ENCODE results near the gene PNMT. TPM values are rescaled to one million over a fixed set of nuclear protein-coding genes. Genes with fewer than 3 reads are reported as not detected.

Gene PNMT
- total RNA-seq, 1 donor from 2014 or later, result 2.4 TPM

DNA sequence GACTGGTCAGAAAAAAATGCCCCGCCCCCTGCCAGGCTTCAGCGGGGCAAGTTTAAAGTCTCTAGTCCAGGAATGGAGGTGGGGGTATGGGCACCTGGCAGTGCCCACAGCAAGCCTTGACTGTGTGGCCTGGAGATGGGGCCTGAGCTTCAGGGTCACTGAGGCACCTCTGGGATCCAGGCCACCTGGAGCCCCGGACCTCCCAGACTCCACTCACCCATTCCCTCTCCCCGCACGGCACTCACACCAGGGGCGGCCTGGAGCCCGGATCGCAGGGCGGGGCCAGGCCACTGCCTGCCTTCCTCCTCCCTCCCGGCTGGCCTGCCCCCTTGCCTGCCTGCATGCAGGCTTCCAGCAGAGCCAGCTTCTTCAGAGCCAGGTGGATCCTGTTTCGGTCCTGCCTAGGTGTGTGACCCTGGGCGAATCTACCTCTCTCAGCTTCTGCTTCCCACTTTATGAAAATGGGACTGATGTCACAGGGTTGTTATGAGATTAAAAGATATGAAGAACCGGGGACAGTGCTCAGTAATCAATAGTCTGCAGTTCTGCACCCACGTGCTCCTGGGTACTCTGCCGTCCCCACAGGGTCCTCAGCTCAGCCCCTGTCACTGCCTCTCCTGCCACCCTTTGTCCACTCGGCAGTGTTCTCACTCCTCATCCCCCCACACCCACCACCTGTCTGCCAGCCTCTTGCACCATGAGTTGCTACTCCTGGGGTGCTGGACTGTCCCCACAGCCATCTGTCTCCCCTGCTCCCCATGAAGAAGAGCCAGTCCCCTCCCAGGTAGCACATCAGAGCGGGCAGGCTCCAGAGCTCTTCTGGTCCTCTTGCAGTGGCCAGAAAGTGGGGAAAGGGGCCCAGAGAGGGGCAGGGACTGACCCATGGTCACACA is 4.3 kb upstream of the PNMT start:
- DNase-seq (ENCODE audit: extremely low spot score, unreplicated experiment), result no peak
- H3K4me3 Mint-ChIP-seq (ENCODE audit: unreplicated experiment), result no peak overlapping the region
- TF ChIP-seq, protein P1, sequence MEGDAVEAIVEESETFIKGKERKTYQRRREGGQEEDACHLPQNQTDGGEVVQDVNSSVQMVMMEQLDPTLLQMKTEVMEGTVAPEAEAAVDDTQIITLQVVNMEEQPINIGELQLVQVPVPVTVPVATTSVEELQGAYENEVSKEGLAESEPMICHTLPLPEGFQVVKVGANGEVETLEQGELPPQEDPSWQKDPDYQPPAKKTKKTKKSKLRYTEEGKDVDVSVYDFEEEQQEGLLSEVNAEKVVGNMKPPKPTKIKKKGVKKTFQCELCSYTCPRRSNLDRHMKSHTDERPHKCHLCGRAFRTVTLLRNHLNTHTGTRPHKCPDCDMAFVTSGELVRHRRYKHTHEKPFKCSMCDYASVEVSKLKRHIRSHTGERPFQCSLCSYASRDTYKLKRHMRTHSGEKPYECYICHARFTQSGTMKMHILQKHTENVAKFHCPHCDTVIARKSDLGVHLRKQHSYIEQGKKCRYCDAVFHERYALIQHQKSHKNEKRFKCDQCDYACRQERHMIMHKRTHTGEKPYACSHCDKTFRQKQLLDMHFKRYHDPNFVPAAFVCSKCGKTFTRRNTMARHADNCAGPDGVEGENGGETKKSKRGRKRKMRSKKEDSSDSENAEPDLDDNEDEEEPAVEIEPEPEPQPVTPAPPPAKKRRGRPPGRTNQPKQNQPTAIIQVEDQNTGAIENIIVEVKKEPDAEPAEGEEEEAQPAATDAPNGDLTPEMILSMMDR (IDR thresholded peaks at IDR 0.05), result no peak
- H3K27ac Mint-ChIP-seq (ENCODE audit: unreplicated experiment), result no peak overlapping the region
- H3K4me1 Mint-ChIP-seq (ENCODE audit: unreplicated experiment), result peaks cover 58% of the 10 kb centered on the region
- peaks cover 7% of the 10 kb centered on the region for H3K36me3 Mint-ChIP-seq (ENCODE audit: unreplicated experiment)
- H3K9me3 Mint-ChIP-seq (ENCODE audit: unreplicated experiment), result no peaks in the 10 kb centered on the region
- H3K27me3 Mint-ChIP-seq (ENCODE audit: unreplicated experiment), result peaks cover 4% of the 10 kb centered on the region

GRCh38 chr17:39664581-39665561 is 3.4 kb upstream of the PNMT start, which contains the start of gene TCAP:
TCAP (plus strand) TSS chr17:39665349; CDS start chr17:39665360, 11 bp downstream.
- Mint-ChIP-seq H3K4me3 (ENCODE audit: unreplicated experiment) (no peak within 1 kb of the TSS), H3K27ac (ENCODE audit: unreplicated experiment) (peak within 1 kb of the TSS; percentile 27), H3K27me3 (ENCODE audit: unreplicated experiment) (peaks cover 4% of the 10 kb centered on the region), H3K36me3 (ENCODE audit: unreplicated experiment) (peaks cover 7% of the 10 kb centered on the region), H3K4me1 (ENCODE audit: unreplicated experiment) (peaks cover 58% of the 10 kb centered on the region), H3K9me3 (ENCODE audit: unreplicated experiment) (no peaks in the 10 kb centered on the region)
- TF ChIP-seq, protein P1 (IDR thresholded peaks at IDR 0.05), result no peak
- no peak for DNase-seq (ENCODE audit: extremely low spot score, unreplicated experiment)

GRCh38 chr17:39665642-39666224 is 2.5 kb upstream of the PNMT start:
- no peak overlapping the region for H3K4me3 Mint-ChIP-seq (ENCODE audit: unreplicated experiment)
- no peaks in the 10 kb centered on the region for H3K9me3 Mint-ChIP-seq (ENCODE audit: unreplicated experiment)
- peaks cover 8% of the 10 kb centered on the region for H3K27me3 Mint-ChIP-seq (ENCODE audit: unreplicated experiment)
- peaks cover 6% of the 10 kb centered on the region for H3K36me3 Mint-ChIP-seq (ENCODE audit: unreplicated experiment)
- H3K4me1 Mint-ChIP-seq (ENCODE audit: unreplicated experiment), result peaks cover 58% of the 10 kb centered on the region
- no peak for DNase-seq (ENCODE audit: extremely low spot score, unreplicated experiment)
- TF ChIP-seq, protein P1 (IDR thresholded peaks at IDR 0.05), result peak; percentile 21
- H3K27ac Mint-ChIP-seq (ENCODE audit: unreplicated experiment), result peak overlapping the region; percentile 27

DNA sequence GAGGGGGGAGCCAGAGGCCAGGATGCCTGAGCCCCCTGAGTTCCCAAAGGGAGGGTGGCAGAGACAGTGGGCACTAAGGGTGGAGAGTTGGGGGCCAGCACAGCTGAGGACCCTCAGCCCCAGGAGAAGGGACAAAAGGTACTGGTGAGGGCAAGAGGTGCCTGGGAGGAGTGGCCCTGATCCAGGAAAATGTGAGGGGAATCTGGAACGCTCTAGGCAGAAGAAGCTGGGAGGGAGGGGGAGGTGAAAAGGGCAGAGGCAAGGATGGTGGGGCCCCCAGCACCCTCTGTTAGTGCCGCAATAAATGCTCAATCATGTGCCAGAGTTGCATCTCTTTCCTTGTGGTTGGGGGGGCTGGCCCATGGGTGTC is 2.0 kb upstream of the PNMT start:
- no peaks in the 10 kb centered on the region for H3K9me3 Mint-ChIP-seq (ENCODE audit: unreplicated experiment)
- H3K4me1 Mint-ChIP-seq (ENCODE audit: unreplicated experiment), result peaks cover 56% of the 10 kb centered on the region
- H3K27ac Mint-ChIP-seq (ENCODE audit: unreplicated experiment), result peak overlapping the region; percentile 27
- TF ChIP-seq, protein P1 (IDR thresholded peaks at IDR 0.05), result no peak
- H3K27me3 Mint-ChIP-seq (ENCODE audit: unreplicated experiment), result peaks cover 8% of the 10 kb centered on the region
- no peak for DNase-seq (ENCODE audit: extremely low spot score, unreplicated experiment)
- peaks cover 3% of the 10 kb centered on the region for H3K36me3 Mint-ChIP-seq (ENCODE audit: unreplicated experiment)
- H3K4me3 Mint-ChIP-seq (ENCODE audit: unreplicated experiment), result no peak overlapping the region

Measured in osteocyte (in vitro differentiated cells).